ENCODE data around the gene FRMPD4.

DNA sequence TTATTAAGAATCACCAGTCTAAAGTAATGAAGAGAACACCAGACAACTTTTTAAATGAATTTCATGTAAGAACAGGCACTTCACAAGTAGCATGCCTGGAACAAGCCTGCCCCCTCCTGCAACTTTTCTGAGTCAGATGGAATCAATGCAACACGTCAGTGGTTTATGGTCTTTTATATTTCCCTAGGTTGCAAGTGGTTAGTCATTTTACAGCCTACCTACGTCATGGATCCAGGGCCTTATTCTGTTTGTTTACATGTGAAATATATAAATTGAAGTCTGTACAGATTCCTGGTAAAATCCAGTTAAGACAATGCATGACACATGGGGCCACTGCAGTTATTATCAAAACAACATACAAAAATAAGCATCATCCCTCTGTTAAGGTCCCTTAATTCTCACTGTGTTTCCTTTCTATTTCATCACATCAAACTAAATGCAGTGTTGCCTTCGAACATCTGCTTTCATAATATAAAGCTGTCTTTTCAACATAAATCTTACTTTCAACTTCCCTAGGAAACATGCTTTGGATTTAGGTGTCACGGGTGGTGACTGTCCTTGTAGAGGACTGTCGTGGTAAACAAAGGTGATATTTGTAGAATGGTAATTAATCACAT, 309.3 kb downstream of the FRMPD4 start:
- TF ChIP-seq, protein P1, sequence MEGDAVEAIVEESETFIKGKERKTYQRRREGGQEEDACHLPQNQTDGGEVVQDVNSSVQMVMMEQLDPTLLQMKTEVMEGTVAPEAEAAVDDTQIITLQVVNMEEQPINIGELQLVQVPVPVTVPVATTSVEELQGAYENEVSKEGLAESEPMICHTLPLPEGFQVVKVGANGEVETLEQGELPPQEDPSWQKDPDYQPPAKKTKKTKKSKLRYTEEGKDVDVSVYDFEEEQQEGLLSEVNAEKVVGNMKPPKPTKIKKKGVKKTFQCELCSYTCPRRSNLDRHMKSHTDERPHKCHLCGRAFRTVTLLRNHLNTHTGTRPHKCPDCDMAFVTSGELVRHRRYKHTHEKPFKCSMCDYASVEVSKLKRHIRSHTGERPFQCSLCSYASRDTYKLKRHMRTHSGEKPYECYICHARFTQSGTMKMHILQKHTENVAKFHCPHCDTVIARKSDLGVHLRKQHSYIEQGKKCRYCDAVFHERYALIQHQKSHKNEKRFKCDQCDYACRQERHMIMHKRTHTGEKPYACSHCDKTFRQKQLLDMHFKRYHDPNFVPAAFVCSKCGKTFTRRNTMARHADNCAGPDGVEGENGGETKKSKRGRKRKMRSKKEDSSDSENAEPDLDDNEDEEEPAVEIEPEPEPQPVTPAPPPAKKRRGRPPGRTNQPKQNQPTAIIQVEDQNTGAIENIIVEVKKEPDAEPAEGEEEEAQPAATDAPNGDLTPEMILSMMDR (IDR thresholded peaks at IDR 0.05; ENCODE audit: extremely low read depth in 1 of 2, insufficient read depth in 1 of 2, low read depth in 1 of 2, low read length in 2 of 2), result no peak
- TF ChIP-seq POLR2A (IDR thresholded peaks at IDR 0.05; ENCODE audit: low read depth, low read length), result no peak
